ENCODE data around the gene KRTAP10-6.
A peak's percentile ranks its signal among the peaks of the same experiment; 100 is the strongest.
"Not testable (repeated sequence)": the region's sequence is repeated elsewhere in the genome, so short reads cannot be mapped to it uniquely, and the experiment has no call there.

KRTAP10-6 gene

GRCh38 chr21:44551340-44551961 lies 40.9 kb downstream of the KRTAP10-6 start, which contains the start of gene KRTAP10-2:
Gene KRTAP10-2 (minus strand): TSS chr21:44551505. CDS start chr21:44551458, 47 bp downstream.
- Histone ChIP-seq H3K9me3 (ENCODE audit: control insufficient read depth, insufficient read depth, low read length) (no peaks in the 10 kb centered on the region), H3K4me1 (ENCODE audit: control insufficient read depth, insufficient read depth, low read length) (peaks cover 23% of the 10 kb centered on the region), H3K4me3 (ENCODE audit: low read depth, low read length) (no peak within 1 kb of the TSS), H3K27ac (ENCODE audit: low read depth, low read length) (no peak within 1 kb of the TSS), H3K27me3 (ENCODE audit: control insufficient read depth, insufficient read depth, low read length) (no peaks in the 10 kb centered on the region), H3K9ac (ENCODE audit: low read depth, low read length) (no peak within 1 kb of the TSS), H3K36me3 (ENCODE audit: control insufficient read depth, insufficient read depth, low read length) (no peaks in the 10 kb centered on the region)

- H3K36me3 ChIP-seq (ENCODE audit: control insufficient read depth, insufficient read depth, low read length) = no peaks in the 10 kb centered on the region
- peaks cover 23% of the 10 kb centered on the region for H3K4me1 ChIP-seq (ENCODE audit: control insufficient read depth, insufficient read depth, low read length)
- H3K27me3 ChIP-seq (ENCODE audit: control insufficient read depth, insufficient read depth, low read length) = no peaks in the 10 kb centered on the region
Measured at GRCh38 chr21:44550807-44551206, 41.5 kb downstream of the KRTAP10-6 start.

GRCh38 chr21:44550285-44550684 lies 42.0 kb downstream of the KRTAP10-6 start:
- H3K9ac ChIP-seq (ENCODE audit: low read depth, low read length); H3K27ac ChIP-seq (ENCODE audit: low read depth, low read length); H3K36me3 ChIP-seq (ENCODE audit: control insufficient read depth, insufficient read depth, low read length); H3K27me3 ChIP-seq (ENCODE audit: control insufficient read depth, insufficient read depth, low read length); H3K4me3 ChIP-seq (ENCODE audit: low read depth, low read length); H3K9me3 ChIP-seq (ENCODE audit: control insufficient read depth, insufficient read depth, low read length): not testable (repeated sequence)
- peaks cover 23% of the 10 kb centered on the region for H3K4me1 ChIP-seq (ENCODE audit: control insufficient read depth, insufficient read depth, low read length)

More at GRCh38 chr21:44550807-44551206, 41.5 kb downstream of the KRTAP10-6 start:
- H3K9me3 ChIP-seq (ENCODE audit: control insufficient read depth, insufficient read depth, low read length) = no peaks in the 10 kb centered on the region
- H3K9ac ChIP-seq (ENCODE audit: low read depth, low read length) = no peak overlapping the region
- H3K4me3 ChIP-seq (ENCODE audit: low read depth, low read length) = no peak overlapping the region
- no peak overlapping the region for H3K27ac ChIP-seq (ENCODE audit: low read depth, low read length)

GRCh38 chr21:44549525-44550211 lies 42.6 kb downstream of the KRTAP10-6 start:
- H3K4me3 ChIP-seq (ENCODE audit: low read depth, low read length) = no peak overlapping the region
- no peaks in the 10 kb centered on the region for H3K36me3 ChIP-seq (ENCODE audit: control insufficient read depth, insufficient read depth, low read length)
- H3K9ac ChIP-seq (ENCODE audit: low read depth, low read length) = peak overlapping the region; percentile 36; the same call in 1 of the 2 replicates
- no peaks in the 10 kb centered on the region for H3K9me3 ChIP-seq (ENCODE audit: control insufficient read depth, insufficient read depth, low read length)
- peaks cover 23% of the 10 kb centered on the region for H3K4me1 ChIP-seq (ENCODE audit: control insufficient read depth, insufficient read depth, low read length)
- H3K27me3 ChIP-seq (ENCODE audit: control insufficient read depth, insufficient read depth, low read length) = no peaks in the 10 kb centered on the region
- peak overlapping the region; percentile 42 for H3K27ac ChIP-seq (ENCODE audit: low read depth, low read length)

- peak overlapping the region; percentile 57 for H3K9ac ChIP-seq (ENCODE audit: low read depth, low read length)
- no peaks in the 10 kb centered on the region for H3K9me3 ChIP-seq (ENCODE audit: control insufficient read depth, insufficient read depth, low read length)
- H3K27ac ChIP-seq (ENCODE audit: low read depth, low read length) = peak overlapping the region; percentile 51
- peaks cover 23% of the 10 kb centered on the region for H3K4me1 ChIP-seq (ENCODE audit: control insufficient read depth, insufficient read depth, low read length)
- no peak overlapping the region for H3K4me3 ChIP-seq (ENCODE audit: low read depth, low read length)
- H3K27me3 ChIP-seq (ENCODE audit: control insufficient read depth, insufficient read depth, low read length) = no peaks in the 10 kb centered on the region
- no peaks in the 10 kb centered on the region for H3K36me3 ChIP-seq (ENCODE audit: control insufficient read depth, insufficient read depth, low read length)
Measured at GRCh38 chr21:44548922-44549321, 43.4 kb downstream of the KRTAP10-6 start.

- H3K9ac ChIP-seq (ENCODE audit: low read depth, low read length) = peak overlapping the region; percentile 57
- H3K9me3 ChIP-seq (ENCODE audit: control insufficient read depth, insufficient read depth, low read length) = no peaks in the 10 kb centered on the region
- H3K27me3 ChIP-seq (ENCODE audit: control insufficient read depth, insufficient read depth, low read length) = no peaks in the 10 kb centered on the region
- peak overlapping the region; percentile 51 for H3K27ac ChIP-seq (ENCODE audit: low read depth, low read length)
- no peak overlapping the region for H3K4me3 ChIP-seq (ENCODE audit: low read depth, low read length)
- H3K4me1 ChIP-seq (ENCODE audit: control insufficient read depth, insufficient read depth, low read length) = peaks cover 23% of the 10 kb centered on the region
- H3K36me3 ChIP-seq (ENCODE audit: control insufficient read depth, insufficient read depth, low read length) = no peaks in the 10 kb centered on the region
Measured at GRCh38 chr21:44548381-44548780, 43.9 kb downstream of the KRTAP10-6 start.

GRCh38 chr21:44547656-44548331 lies 44.5 kb downstream of the KRTAP10-6 start:
- Histone ChIP-seq H3K9me3 (ENCODE audit: control insufficient read depth, insufficient read depth, low read length) (no peaks in the 10 kb centered on the region), H3K4me3 (ENCODE audit: low read depth, low read length) (no peak overlapping the region), H3K36me3 (ENCODE audit: control insufficient read depth, insufficient read depth, low read length) (no peaks in the 10 kb centered on the region), H3K27me3 (ENCODE audit: control insufficient read depth, insufficient read depth, low read length) (no peaks in the 10 kb centered on the region), H3K27ac (ENCODE audit: low read depth, low read length) (no peak overlapping the region), H3K9ac (ENCODE audit: low read depth, low read length) (no peak overlapping the region), H3K4me1 (ENCODE audit: control insufficient read depth, insufficient read depth, low read length) (peaks cover 22% of the 10 kb centered on the region)

- Histone ChIP-seq H3K4me1 (ENCODE audit: control insufficient read depth, insufficient read depth, low read length) (peaks cover 19% of the 10 kb centered on the region), H3K27me3 (ENCODE audit: control insufficient read depth, insufficient read depth, low read length) (no peaks in the 10 kb centered on the region), H3K9me3 (ENCODE audit: control insufficient read depth, insufficient read depth, low read length) (no peaks in the 10 kb centered on the region), H3K36me3 (ENCODE audit: control insufficient read depth, insufficient read depth, low read length) (no peaks in the 10 kb centered on the region), H3K9ac (ENCODE audit: low read depth, low read length) (no peak overlapping the region), H3K4me3 (ENCODE audit: low read depth, low read length) (no peak overlapping the region), H3K27ac (ENCODE audit: low read depth, low read length) (no peak overlapping the region)
Measured at GRCh38 chr21:44544566-44544965, 47.7 kb downstream of the KRTAP10-6 start.

- Histone ChIP-seq H3K4me1 (ENCODE audit: control insufficient read depth, insufficient read depth, low read length) (peaks cover 2% of the 10 kb centered on the region; the same call in 1 of the 2 replicates), H3K36me3 (ENCODE audit: control insufficient read depth, insufficient read depth, low read length) (no peaks in the 10 kb centered on the region), H3K27me3 (ENCODE audit: control insufficient read depth, insufficient read depth, low read length) (no peaks in the 10 kb centered on the region), H3K27ac (ENCODE audit: low read depth, low read length) (no peak overlapping the region), H3K9me3 (ENCODE audit: control insufficient read depth, insufficient read depth, low read length) (no peaks in the 10 kb centered on the region), H3K4me3 (ENCODE audit: low read depth, low read length) (no peak overlapping the region), H3K9ac (ENCODE audit: low read depth, low read length) (no peak overlapping the region)
Measured at GRCh38 chr21:44542716-44543115, 49.6 kb downstream of the KRTAP10-6 start.
